M059J (cell line): ENCODE measurements around the gene KIF5C. TPM values are rescaled to one million over a fixed set of nuclear protein-coding genes. Genes with fewer than 3 reads are reported as not detected.
A peak's percentile ranks its signal among the peaks of the same experiment; 100 is the strongest.

ENCODE experiments used
- DNase-seq: peaks from one replicate; pipeline ENCODE4 v3.0.0-alpha.2; 2012; ENCODE audit warnings: low read depth
- total RNA-seq: library from RNA; depleted of rRNA; stranded (reverse); fragments of >200 nt; shearing (Covaris generic); gene quantifications from 2 replicates; pipeline ENCODE4 v1.2.3, GENCODE V29; 2014

Gene KIF5C
- total RNA-seq, 1 experiment from 2014 or later = 0.54 TPM

DNA sequence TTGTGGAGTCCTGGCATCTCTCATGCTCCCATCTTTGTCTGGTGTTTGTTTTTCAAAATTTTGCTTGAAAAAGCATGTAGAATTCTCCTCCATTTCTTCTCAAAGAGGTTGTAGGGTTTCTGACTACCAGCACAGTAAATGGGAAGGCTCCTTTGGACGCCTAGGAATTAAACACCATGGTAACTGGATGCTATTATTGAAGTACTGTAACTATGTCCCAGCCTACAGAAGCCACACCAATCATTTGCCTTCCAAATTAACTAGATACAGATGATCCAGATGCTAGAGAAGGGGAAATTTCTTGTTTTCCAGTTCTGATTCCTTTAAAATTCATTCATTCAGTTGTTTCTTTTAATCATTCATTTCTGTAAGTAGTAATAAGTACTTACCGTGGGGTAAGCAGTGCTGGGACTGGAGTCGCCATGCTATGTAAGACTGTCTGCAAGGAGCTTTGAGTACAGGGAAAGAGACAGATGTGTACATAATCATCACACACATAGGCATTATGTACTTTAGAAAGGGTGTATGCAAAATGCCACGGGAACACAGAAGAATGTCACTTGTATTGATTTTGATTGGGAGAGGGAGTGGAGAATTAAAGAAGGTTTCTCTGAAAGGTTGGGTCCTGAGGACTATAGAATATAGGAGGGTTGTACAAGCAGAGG is 49.6 kb downstream of the KIF5C start:
- DNase-seq = no peak

GRCh38 chr2:148926291-148926961 is 51.4 kb downstream of the KIF5C start:
- DNase-seq = peak; percentile 21

DNA sequence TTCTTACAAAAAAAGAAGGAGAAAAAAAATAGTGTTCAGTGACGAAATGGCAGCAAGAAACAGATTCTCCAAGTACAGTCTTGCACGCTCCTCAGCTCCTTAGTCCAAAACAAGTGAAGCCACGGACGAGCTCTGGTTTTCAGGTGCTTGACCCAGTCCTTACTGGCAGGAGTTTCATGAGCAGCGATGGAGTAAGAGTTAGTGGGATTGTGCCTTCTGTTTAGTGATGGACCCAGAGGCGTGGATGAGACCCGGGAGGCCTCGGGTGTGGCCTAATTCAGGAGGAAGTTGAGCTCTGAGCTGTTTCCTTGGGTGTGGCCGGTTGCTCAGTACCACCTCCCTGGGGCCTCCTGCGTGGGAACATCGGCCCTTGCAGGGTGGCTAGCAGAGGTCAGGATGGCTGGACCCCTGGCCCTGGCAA is 52.0 kb downstream of the KIF5C start:
- DNase-seq = no peak

GRCh38 chr2:148928395-148928794 is 53.4 kb downstream of the KIF5C start:
- DNase-seq = no peak

GRCh38 chr2:148930046-148930775 is 55.2 kb downstream of the KIF5C start:
- no peak for DNase-seq

DNA sequence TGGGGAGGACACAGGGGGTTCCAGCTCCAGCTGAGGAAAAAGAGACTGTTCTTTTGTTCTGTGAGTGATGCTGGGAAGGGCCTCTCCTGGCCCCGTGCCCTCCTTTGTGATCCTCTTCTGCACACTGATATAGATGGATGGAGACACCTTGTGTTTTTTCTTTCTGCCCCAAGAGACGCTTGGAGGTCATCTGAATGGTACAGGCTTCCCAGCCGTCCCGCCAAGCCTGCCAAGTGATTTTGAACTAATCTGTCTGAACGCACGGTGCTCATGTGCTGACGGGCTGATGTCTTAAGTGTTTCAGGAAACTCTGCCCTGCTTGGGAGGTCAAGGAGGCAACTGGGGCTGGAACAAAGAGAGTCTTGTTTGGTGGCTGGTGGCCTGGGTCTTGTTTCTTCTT is 57.5 kb downstream of the KIF5C start:
- no peak for DNase-seq

GRCh38 chr2:148933456-148933855 is 58.4 kb downstream of the KIF5C start:
- no peak for DNase-seq

GRCh38 chr2:148935791-148936190 is 60.8 kb downstream of the KIF5C start:
- DNase-seq = peak; percentile 59

DNA sequence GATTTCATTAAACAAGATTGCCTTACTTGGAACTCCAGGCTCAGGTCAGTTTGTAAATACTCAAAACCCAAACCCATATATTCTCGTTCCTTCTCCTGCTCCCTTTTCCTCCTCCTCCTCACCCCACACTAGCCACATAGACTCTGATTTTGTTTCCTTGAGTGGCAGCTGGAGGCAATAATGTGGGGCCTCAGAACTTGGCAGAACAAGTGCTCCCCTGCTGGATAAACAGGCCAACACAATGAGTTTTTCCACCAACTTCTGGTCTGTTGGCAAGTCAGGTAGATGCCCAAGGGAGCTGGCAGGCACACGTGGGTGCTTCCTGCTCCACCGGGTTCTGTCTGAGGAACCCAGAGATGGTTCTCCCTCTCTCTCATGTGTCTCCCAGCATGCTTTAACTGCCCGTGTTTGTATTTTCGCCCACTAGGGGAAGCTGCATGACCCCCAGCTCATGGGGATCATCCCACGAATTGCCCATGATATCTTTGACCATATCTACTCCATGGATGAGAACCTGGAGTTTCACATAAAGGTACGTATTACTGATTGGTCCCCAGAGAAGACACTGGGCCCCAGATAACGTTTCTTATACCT is 61.9 kb downstream of the KIF5C start:
- DNase-seq = no peak

GRCh38 chr2:148939271-148939670 is 64.2 kb downstream of the KIF5C start:
- DNase-seq = no peak

DNA sequence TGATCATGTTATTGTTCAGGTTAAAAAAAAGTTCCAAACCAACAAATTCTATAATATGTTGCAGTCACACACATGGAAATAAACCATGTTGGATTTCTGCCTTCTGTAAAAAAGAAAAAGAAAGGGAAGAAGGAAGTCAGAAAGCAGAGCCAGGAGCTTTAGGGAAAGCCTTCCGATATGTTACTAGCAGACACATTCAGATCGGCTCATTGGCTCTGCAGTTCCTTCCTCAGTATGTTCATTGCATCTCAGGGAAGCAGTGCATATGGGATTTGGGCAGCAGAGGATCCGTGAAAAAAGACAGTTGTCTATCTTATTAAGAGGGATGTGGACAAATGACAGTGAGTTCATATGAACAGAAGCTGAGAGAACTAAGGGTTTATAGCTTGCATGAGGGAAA is 68.1 kb downstream of the KIF5C start:
- no peak for DNase-seq

DNA sequence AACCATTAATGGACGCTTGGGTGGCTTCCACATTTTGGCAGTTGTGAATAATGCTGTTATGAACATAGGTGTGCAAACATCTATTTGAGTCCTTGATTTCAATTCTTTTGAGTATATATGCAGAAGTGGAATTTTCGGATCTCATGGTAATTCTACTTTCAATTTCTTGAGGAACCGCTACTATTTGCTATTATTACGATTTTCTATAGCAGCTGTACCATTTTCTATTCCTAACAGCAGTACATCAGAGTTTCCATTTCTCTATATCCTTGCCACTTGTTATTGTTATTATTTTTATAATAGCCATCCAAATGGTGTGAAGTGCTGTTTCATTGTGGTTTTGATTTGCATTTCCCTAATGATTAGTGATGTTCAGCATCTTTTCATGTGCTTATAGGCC is 69.5 kb downstream of the KIF5C start:
- DNase-seq = no peak

DNA sequence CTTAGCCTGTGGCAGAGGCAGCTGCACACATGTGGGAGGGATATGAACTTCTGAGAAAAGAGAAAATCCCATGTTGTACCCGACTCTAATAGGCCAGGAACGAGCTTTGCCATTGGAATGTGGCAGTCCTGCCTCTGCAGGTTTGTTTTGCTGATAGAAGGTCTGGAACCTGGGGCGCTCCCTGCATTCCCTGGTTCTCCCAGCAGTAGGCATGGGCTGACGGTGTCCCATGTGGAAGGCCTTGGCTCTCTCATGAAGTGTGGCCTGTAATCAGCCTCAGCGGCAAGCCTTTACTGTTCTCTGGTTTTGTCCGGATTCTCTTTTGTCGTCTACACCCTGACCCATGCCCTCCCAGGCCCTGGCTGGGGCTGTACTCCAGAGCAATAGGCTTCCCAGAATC is 72.3 kb downstream of the KIF5C start:
- DNase-seq = no peak

- no peak for DNase-seq
Observed at GRCh38 chr2:148948868-148949267, 73.8 kb downstream of the KIF5C start.

- no peak for DNase-seq
Observed at GRCh38 chr2:148949348-148949747, 74.3 kb downstream of the KIF5C start.

DNA sequence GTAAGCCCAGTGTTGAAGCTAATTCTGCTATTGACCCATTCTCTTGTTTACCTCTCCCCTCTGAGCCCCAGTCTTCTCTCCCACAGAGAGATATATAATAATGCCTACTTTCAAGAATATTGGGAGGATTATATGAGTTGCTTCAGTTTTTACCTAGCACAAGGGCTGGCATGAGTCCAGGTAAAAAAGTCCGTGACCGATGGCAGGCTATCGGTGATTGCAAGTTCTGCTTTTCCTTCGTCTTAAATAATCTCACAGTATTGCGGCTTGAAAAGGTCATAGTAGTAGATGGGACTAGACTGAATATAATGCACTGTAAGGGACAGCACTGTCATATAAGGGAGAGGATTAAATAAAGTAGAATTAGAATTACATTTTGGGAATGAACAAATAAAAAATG is 77.6 kb downstream of the KIF5C start:
- DNase-seq = no peak

DNA sequence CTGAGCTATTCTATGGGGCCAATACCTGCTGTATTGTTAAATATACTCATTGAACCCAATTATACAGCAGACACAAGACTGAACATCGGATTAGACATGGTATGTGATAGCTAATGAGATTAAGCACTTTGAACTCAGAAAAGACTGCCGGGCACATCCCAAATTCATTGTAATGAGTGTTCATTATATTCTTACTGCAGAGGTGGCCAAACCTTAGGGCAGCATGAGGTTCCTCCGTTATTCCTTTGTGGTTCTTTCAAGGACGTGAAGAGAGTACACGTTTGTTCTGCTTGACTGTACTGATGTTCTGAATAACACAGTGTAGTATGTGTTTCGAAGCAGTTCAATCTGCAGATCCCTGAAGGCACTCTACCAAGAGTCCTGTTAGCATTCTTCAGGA is 78.4 kb downstream of the KIF5C start:
- DNase-seq = no peak

DNA sequence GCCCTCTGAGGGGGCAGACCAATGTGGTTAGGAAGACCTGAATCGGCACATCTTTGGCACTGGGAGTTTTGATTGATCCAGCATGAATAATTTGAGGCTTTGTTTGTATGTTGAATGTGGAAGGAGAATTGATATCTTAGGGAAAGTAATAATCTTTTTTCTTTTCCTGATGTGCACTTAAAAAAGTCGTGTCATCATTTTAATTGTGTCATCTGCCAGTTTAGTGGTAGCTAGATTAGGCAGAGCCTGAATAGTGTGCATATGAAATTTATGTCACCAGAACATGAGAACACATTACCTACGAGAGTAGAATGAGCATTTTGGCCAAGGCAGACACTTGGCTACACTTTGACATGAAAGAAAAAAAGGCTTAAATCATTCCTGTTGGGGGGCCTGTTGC is 79.5 kb downstream of the KIF5C start:
- no peak for DNase-seq

DNA sequence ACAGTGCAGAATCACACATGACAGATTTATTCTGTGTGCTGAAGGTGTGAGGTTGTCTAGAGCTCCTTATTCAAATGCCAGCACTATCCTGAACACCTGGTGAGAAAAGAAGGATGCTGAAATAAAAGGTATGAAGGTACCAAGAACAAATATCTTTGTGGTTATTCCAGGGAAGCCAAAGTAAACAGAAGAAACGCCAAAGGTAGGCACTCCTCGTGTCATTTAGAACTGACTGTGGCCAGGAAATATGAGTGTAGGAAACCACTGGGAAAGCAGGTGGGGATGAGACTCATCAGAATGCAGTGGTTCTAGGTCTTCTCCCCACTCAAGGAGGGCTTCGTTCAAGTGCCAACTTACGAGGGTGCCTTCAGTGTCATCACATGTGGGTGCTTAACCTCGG is 80.8 kb downstream of the KIF5C start:
- DNase-seq = no peak

GRCh38 chr2:148957023-148957422 is 82.0 kb downstream of the KIF5C start:
- no peak for DNase-seq

- DNase-seq = no peak
Observed at GRCh38 chr2:148959745-148960144, 84.7 kb downstream of the KIF5C start.

GRCh38 chr2:148960483-148960882 is 85.5 kb downstream of the KIF5C start:
- DNase-seq = no peak

GRCh38 chr2:148963461-148963860 is 88.4 kb downstream of the KIF5C start:
- no peak for DNase-seq
